HG02870 (cell line): ENCODE data around the gene ATXN7L1.
"Not testable (repeated sequence)": the region's sequence is repeated elsewhere in the genome, so short reads cannot be mapped to it uniquely, and the experiment has no call there.

Experiments used
- ATAC-seq: cut with Tn5 transposase; IDR thresholded peaks from one replicate; pipeline ENCODE4 v1.9.1; 2021; ENCODE audit warnings: mild to moderate bottlenecking, moderate library complexity; ENCODE audit not compliant: unreplicated experiment

The ATXN7L1 gene

DNA sequence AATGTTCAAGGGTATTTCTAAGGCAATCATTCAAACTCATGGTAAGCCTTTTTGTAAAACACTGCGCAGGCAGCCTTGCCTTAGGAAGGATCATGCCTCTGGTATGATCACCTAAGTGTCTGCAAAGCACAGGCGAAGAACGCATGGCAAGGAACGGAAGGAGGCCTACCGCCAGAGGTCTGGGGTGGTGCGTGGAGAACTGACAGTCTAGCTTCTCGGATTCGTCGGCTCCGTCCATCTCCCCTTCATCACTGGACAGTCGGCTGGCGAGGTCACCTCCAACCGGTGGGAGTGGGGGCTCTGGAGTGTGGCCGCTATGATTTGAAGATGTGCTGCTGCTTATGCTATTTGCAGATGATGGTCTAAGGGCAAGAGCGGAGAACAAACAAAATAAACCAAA is 252.5 kb downstream of the ATXN7L1 start:
- ATAC-seq, result no peak

DNA sequence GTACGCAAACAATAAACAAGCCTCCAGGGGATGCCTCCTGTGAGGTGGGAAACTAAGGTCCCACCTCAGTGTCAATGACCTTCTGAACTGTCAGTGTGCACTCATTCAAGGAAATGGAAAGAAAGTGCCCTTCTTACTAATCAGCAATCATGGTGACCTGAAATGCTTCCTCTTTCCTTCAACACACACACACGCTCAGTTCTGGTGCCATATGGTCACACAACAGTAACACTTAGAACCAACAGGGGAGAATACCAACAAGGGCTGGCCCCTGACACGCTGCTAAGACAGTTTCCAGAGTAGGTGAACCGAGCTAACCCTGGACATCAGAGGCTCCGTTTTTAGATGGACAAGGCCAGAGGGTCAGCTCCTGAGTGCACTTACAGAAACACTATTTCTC is 253.0 kb downstream of the ATXN7L1 start:
- ATAC-seq, result no peak

DNA sequence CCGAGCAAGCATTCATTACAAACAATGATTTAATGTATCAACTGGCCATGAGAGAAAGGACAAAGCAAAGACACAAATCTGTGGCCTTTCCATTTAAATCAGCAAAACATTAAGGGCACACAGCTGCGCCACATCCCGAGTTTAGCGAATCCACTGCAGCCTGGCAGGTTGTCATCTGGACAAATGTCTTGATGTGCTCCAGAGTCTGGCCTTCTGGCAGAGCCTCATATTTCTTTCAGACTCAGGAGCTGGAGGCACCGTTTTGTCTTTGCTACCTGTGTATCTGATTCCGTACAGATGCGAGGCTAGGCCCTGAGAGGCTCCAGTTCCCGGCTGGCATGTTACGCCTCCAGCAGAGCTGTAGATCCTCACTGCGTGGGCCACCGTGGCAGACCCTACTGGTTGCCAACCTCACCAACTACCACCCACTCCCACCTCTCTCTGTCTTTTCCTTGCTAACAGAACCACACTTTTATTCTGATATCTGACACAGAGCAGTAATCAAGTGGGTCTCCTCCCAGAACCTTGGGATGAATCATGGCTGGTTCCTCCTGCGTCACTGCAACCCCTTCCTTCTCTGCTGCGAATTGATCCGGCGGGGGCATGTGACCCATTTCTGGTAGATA is 254.2 kb downstream of the ATXN7L1 start:
- ATAC-seq, result no peak

DNA sequence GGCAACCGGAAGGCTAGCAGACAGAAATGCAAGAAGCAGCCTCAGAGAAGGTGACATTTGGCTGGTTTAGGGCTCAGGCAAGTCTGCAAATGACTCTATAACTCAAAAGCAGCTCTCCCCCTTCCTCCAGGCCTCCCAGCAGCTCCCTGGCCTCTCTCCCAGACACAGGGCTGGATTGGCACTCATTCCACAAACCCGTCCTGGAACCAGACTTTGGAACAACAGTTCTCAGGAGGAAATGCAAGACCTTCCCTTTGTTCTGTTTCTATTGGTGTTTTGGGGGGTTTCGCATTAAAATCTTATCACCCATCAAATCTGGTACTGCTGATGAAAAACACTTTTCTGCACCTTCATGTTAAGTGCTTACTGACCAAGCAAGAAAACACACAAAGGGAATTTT is 254.8 kb downstream of the ATXN7L1 start:
- ATAC-seq, result no peak

DNA sequence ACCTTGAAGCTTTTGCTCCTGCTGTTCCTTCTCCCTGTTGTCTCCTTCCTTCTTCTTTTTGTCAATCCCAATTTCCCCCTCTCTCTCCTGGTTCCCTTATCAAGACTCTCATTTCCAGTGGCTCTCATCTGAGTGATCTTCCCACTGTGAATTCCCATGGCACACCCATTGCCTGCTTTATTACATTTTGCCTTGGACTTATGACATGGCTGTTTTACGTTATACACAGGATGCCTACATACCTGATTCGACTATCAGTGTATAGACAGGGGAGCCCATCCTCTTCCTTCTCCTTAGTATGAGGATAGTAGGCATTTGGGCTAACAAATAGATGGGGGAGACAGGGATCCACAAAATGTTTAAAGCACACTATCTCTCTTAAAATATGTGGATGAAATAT is 255.2 kb downstream of the ATXN7L1 start:
- ATAC-seq, result no peak

DNA sequence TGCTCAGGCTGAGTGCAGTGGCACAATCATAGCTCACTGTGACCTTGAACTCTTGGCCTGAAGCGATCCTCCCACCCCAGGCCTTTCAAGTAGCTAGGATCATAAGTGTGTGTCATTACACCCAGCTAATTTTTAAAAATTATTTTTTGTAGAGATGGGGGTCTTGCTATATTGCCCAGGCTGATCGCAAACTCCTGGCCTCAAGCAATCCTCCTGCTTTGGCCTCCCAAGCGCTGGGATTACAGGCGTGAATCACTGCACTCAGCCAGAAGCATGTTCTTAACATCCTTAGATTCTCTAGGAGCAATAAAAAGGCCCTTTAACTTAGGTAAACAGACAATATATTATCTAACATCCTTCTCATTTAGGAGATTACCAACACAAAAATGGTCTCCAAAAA is 256.8 kb downstream of the ATXN7L1 start:
- ATAC-seq, result no peak

DNA sequence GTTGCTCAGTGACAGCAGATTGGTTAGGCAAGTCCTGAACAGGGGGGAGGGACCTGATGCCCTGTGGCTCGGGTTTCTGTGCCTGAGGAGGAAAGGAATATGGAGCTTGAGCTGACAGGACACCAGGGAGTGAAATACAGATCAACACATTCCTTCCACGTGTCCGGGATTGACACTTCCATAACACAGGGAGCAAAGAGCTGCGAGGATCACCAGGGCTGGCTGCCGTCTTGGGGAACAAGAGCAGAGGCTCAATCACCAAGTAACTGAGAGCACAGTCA is 258.4 kb downstream of the ATXN7L1 start:
- no peak for ATAC-seq

DNA sequence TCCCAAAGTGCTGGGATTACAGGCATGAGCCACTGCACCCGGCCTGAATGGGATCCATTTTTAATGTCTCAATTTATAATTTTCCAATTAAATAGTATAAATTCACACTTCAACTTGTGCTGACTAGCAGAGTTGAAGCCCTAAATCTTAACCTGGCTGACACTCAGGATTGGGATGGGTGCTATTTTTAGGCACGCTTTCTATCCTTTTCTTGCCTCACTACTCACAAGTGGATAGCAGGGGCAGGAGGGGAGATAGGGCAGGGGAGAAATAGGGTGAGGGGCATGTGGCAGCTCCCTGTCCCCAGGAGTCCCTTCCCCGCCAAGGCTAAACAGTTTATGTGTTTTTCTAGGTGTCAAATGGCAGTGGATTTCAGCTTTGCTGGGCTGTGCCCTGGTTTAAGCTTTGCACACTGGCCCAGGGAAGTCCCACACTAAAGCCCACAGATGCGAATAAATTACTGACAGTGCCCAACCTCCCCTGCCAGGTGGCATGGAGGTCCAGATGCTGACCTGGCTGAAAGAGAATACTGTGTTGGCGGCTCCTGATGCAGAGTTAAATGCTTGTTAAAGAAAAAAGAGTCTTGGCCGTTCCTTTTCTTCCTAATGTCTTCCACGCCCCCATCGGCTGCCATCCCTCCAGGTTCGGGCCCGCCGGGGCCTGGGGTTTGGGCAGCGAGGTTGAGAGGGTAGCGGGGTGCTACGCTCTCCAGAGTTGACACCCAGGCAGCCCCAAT is 259.0 kb downstream of the ATXN7L1 start:
- no peak for ATAC-seq

DNA sequence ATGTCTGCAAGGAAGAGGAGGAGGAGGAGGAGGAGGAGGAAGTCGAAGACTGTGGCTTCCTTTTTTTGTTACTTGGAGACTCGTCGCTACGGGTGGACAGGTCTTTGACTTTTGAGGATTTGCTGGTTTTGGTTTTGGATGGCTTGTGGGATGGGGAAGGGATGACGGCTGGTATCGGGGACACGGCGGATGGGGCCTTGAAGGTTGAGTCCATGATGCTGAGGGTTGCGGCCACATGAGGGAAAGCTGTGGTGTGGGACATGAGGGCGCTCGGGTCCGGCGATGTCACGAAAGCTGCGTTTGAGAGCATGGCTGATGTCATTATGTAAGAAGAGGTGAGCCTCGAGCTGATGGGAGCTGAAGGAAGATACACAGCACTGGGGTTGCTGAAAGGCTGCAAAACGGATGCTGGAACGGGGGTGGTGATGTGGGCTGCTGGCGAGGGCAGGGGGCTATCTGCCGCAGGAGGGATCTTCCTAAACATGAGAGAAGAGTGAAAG is 262.0 kb downstream of the ATXN7L1 start:
- ATAC-seq, result no peak

DNA sequence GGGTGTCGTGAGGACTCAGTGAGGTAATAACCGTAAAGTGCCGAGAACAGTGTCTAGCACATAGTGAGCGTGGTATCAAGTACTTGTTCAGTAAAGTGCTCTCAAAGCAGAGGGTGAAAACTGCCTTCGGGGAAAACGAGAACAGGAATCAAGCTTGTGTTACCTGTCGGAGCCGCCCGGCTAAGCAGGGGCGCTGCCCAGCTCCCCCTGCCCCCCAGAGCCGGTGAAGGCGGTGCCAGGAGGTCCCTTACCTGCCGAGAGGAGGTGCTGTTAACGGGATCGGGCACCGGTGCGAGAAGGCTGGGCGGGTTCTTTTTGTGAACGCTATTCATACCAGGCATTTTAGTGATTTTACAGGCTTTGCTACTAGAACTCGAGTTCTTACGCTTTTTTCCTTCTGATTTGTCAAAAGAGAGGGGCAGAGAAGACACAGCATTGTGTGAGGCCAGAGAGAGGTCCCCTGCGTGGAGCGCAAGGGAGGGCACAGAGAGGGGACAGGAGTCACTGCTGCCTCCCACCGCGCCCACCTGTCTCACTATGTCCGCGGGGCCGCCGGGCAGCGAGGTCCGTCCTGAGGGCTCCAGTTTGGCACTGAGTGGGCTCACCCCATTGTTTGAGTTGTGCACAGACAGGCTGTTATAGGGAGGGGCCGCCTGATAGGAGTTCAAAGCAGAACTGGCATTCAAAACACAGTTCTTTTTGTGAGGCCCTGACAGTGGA is 262.6 kb downstream of the ATXN7L1 start:
- ATAC-seq, result no peak

DNA sequence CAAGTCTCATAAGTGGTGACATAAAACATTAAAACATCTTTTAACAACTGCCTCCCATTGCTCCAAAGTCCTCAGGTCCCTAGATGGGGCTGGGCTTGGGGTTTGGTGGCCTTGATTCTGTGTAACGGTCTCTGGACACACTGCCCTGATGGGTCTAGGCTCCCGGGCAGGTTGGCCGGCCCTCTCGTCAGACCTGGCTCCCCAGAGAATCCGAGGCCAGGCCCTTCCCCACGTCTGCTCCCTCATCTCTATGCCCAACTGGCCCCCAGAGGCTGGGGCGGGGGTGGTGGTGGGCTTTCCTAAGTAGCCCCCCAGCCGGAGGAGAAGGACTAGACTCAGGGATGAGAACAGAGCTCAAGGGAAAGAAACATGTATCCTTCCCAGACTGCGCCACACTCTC is 263.6 kb downstream of the ATXN7L1 start:
- no peak for ATAC-seq

DNA sequence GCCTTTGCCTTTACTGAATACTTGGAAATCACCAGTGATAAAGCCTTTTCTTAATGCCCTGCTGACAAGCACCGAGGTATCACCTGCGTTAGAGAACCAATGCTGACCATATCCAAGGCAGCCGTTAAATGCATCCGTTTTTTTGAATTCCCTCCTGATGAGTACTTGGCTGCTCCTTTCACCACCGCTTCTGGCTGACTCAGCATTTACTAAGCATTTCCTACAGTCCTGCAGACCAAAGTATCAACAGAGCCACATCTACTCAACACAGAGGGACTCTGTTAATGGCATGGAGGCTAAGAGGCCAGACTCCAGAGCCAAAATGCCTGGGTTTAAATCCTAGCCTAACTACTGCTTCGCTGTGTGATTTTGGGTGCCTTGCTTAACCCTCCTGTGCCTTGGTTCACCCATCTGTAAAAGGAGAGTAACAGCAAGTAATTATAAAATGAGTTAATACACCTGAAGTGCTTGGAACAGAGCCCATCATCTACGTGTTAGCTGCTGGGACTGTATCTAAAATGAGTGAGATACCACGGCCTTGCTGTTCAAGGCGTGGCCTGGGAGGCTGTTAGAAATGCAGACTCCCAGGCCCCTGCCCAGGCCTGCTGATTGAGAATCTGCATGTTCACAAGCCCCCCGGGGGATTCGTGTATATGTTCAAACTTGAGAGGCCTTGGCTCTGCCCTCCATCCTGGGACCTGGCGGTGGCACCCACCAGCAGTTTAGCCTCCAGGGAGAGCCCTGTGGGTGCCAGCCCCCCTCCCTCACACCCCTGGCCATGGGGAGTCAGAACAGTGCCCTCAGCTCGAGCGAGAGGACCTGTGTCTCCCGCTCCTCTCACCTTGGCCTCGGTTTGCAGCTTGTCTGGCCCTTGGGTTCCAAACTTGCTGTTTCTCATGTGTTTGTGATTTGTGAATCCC is 264.3 kb downstream of the ATXN7L1 start:
- no peak for ATAC-seq

DNA sequence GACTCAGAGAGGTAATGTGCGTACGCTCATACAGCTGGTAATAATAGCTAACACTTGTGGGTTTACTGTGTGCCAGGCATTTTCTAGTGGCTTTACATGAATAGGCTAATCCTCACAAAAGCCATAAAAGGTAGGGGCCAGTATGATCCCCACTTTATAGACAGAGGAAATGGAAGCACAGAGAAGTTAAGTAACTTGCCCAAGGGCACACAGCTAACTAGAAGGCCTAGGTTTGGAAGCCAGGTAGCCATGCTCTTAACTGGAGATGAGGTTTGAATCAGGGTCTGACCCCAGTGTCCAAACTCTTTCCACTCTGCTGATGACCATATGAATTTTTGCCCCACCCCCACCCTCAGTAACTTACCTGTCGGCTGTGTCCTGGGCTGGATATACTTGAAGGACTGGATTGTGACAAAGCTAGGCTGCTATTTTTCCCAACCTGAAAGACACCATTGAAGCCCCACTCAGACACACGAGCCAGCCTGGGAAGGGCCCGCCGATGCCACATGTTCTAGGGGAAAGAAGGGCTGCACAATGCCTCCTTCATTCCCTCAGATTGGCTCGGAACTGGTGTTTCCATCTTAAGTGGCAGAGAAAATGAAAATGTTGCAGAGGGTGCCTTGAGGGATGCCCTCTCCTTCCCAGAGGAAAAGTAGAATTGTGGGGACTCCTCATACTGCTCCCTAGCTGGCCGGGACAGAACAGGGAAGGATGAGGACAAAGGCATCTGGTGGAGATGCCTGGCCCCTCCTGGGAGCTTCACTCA is 266.1 kb downstream of the ATXN7L1 start:
- no peak for ATAC-seq

DNA sequence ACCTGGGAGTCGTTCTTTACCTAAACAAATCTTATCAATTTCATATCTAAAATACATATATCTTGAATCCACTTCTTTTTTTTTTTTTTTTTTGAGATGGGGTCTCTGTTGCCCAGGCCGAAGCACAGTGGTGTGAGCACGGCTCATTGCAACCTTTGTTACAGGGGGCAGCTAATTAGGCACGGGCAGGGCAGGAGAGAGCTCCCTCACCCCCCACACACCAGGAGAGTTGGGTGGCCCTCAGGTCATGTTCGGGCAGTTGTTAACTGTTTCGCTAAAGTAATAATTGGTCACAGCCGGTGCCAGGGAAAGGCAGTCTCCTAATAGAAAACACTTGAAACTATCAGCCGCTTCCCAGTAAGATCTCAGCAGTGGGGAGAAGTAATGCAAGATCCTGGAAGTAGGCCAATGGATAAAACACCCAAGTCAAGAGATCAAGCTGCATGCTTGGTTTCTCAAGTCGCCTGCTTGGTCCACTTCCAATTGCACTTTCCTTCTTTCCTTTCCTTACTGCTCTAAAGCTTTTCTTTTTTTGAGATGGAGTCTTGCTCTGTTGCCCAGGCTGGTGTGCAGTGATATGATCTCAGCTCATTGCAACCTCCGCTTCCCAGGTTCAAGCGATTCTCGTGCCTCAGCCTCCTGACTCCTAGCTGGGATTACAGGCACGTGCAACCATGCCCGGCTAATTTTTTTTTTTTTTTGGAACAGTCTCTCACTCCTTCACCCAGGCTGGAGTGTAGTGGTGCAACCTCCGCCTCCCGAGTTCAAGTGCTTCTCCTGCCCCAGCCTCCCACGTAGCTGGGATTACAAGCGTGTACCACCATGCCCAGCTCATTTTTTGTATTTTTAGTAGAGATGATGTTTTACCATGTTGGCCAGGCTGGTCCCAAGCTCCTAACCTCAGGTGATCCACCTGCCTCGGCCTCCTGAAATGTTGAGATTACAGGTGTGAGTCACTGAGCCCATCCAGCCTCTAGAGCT is 273.8 kb downstream of the ATXN7L1 start:
- no peak for ATAC-seq

DNA sequence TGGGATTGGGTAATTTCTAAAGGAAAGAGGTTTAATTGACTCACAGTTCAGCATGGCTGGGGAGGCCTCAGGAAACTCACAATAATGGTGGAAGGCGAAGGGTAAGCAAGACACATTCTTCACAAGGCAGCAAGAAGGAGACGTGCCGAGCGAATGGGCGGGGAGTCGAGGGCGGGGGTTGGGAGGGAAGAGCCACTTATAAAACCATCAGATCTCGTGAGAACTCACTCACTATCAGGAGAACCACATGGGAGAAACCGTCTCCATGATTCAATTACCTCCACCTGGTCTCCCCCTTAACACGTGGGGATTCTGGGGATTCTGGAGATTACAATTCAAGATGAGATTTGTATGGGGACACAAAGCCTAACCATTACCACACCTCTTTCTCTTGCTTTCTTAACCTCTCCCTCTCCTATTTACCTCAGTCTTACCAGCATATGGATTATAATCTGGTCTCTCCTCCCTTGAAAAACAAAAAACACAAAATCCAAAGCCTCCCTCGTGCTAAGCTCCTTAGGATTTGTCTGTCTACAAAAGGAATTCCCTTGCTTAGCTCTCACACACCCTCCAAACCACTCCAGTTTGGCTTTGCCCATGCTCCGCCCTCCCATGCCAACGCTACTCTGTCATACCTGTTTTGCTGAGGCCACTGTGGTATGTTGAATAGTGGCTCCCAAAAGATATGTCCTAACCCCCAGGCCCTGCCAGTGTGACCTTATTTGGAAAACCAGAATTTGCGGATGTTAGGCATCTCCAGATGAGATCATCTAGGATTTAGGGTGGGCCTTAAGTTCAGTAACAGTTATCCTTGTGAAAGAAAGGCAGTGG is 275.5 kb downstream of the ATXN7L1 start:
- no peak for ATAC-seq

DNA sequence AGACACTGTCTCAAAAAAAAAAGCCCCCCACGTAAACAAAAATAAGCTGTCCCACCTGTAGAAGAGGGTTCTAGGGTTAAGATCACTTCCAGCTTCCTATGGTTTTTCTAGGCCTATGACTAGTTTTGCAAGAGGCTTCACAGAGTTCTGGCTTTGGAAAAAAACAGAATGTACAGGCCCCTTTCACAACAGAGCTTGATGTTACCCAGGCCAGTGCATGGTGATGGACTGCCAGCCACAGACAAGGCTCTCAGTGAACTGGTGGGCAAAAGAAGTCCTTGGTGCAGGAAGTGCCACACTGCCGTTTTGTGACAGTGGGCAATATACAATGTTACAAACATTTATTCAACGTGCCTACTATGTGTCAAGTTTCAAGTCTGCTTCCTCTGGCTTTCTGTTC is 276.8 kb downstream of the ATXN7L1 start:
- ATAC-seq, result no peak

DNA sequence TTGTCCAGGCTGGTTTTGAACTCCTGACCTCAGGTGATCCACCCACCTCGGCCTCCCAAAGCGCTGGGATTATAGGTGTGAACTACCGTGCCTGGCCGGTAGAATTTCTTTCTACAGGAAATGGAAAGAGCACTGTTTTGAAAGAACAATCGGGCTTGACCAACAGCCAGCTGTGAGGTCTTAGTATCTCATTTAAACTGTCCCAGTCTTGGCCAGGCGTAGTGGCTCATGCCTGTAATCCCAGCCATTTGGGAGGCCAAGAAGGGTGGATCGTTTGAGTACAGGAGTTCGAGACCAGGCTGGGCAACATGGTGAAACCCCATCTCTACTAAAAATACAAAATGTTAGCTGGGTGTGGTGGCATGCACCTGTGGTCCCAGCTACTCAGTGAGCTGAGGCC is 277.3 kb downstream of the ATXN7L1 start:
- not testable (repeated sequence) for ATAC-seq

DNA sequence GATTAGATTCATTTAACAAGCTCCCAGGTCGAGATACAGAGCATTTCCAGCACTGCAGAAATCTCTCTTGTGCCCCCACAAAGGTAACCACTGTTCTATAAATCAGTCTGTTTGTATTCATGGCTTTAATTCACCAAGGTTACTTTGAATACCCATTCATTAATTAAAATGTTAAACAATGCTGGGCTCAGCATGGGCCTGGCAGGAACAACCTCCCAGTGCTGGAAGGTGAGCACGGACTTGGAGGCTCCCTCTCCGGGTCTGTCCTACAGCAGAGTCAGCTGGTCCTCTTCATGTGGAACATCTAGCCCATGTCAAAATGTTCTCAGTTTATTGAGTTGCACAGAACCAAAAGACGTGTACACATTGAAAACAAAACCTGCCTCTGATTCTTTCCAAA is 279.5 kb downstream of the ATXN7L1 start:
- no peak for ATAC-seq
